Bronchial smooth muscle cell (primary cell): ENCODE data around the gene STON1. TPM values are rescaled to one million over a fixed set of nuclear protein-coding genes. Genes with fewer than 3 reads are reported as not detected.

Source experiments
- total RNA-seq: library from RNA; depleted of rRNA; stranded (reverse); fragments of >200 nt; gene quantifications from 2 replicates; pipeline ENCODE4 v1.2.1, GENCODE V29; 2014

STON1 gene
- total RNA-seq = 6.7 and 12.8 TPM in 2 replicates

GRCh38 chr2:48530033-48530811 lies at the start of gene STON1:
STON1 (plus strand) TSS chr2:48530154; CDS start chr2:48580634, 50,480 bp downstream.

GRCh38 chr2:48617618-48618017 lies 87.7 kb downstream of the STON1 start, which contains the start of gene GTF2A1L:
GTF2A1L (plus strand) TSS chr2:48617856; CDS start chr2:48617875, 19 bp downstream.

Other genes starting within 250 kb of the STON1 start
- gene FOXN2, start 215.5 kb upstream of the STON1 start, total RNA-seq = 13.4 and 19.0 TPM in 2 replicates
- gene PPP1R21, start 89.4 kb upstream of the STON1 start, total RNA-seq = 16.5 and 21.6 TPM in 2 replicates
- gene GTF2A1L, start 87.7 kb downstream of the STON1 start, total RNA-seq = 0.69 and 0.95 TPM in 2 replicates
- gene LHCGR, start 225.6 kb downstream of the STON1 start, total RNA-seq = not detected in 2 replicates